ENCODE data around the gene PPIB.

DNA sequence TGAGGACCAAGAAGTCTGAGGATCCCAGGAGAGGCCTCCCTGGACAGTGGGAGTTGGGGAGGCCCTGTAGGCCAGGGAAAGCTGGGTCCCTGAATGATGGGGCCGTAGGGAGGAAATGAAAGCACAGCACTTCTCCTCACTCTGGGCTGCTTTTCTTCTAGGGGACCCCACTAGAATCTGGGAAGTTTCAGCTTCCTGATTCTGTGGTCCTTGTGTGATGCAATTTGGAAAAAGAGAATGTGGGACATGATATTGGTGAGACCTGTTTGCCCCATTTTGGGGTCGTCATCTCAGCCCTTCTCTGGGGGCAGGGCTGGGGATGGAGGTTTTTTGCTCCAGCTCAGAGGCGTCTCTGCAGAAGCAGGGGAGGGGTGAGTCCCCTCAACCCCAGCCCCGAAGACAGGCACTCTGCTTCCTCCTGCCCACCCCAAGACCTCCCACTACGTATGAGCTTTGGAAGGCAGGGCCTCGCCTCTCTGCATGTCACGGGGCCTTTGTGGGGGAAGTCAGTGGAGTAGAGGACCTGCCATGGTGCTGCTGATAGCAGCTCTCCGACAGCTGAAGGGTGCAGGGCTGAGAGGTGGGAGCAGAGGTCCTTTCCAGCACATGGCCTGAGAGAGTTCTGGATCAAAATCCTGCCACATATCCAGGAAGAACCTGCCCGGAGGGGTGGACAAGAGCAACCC lies 12.8 kb downstream of the PPIB start:
- no peak for TF ChIP-seq POLR2AphosphoS5 (IDR thresholded peaks at IDR 0.05)
- no peak for TF ChIP-seq POLR2A (IDR thresholded peaks at IDR 0.05)
- TF ChIP-seq, protein P1, sequence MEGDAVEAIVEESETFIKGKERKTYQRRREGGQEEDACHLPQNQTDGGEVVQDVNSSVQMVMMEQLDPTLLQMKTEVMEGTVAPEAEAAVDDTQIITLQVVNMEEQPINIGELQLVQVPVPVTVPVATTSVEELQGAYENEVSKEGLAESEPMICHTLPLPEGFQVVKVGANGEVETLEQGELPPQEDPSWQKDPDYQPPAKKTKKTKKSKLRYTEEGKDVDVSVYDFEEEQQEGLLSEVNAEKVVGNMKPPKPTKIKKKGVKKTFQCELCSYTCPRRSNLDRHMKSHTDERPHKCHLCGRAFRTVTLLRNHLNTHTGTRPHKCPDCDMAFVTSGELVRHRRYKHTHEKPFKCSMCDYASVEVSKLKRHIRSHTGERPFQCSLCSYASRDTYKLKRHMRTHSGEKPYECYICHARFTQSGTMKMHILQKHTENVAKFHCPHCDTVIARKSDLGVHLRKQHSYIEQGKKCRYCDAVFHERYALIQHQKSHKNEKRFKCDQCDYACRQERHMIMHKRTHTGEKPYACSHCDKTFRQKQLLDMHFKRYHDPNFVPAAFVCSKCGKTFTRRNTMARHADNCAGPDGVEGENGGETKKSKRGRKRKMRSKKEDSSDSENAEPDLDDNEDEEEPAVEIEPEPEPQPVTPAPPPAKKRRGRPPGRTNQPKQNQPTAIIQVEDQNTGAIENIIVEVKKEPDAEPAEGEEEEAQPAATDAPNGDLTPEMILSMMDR (IDR thresholded peaks at IDR 0.05) = no peak
- TF ChIP-seq EP300 (IDR thresholded peaks at IDR 0.05) = no peak
